Mesenteric fat pad (tissue), 1 donor: Measurements from ENCODE around the gene SLC6A18. TPM values are rescaled to one million over a fixed set of nuclear protein-coding genes. Genes with fewer than 3 reads are reported as not detected.
"Not testable (repeated sequence)": the region's sequence is repeated elsewhere in the genome, so short reads cannot be mapped to it uniquely, and the experiment has no call there.

Experiments
- DNase-seq: peaks from one replicate; pipeline ENCODE4 v3.0.0-alpha.2; 2020; ENCODE audit warnings: low spot score
- total RNA-seq: library from RNA; stranded (reverse); fragmentation: NEBNext Ultra II Directional; extraction: Animal tissue kit (Norgen Biotek cat#: 25700); gene quantifications from one replicate; pipeline ENCODE4 v1.2.1, GENCODE V29; 2021
- donor health status: DM: yes; HTN: yes; CAD: no.

Gene SLC6A18
- total RNA-seq, 1 donor from 2014 or later: not detected

DNA sequence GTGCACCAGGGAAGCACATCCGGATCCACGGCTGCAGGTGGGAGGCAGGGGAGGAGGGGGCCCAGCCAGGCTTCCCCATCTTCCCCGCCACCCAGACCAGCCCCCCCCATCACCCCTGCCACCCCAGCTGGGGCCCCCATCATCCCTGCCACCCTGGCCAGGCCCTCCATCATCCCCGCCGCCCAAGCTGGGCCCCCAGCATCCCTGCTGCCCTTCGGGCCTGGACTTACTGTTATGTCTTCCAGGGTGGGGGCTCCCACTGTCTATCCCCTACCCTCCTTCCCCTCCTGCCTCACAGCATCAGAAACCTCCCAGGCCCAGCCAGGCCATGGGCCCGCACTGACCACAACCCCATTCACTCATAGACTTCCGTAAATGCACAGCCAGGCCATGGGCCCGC is 27.5 kb downstream of the SLC6A18 start:
- no peak for DNase-seq

DNA sequence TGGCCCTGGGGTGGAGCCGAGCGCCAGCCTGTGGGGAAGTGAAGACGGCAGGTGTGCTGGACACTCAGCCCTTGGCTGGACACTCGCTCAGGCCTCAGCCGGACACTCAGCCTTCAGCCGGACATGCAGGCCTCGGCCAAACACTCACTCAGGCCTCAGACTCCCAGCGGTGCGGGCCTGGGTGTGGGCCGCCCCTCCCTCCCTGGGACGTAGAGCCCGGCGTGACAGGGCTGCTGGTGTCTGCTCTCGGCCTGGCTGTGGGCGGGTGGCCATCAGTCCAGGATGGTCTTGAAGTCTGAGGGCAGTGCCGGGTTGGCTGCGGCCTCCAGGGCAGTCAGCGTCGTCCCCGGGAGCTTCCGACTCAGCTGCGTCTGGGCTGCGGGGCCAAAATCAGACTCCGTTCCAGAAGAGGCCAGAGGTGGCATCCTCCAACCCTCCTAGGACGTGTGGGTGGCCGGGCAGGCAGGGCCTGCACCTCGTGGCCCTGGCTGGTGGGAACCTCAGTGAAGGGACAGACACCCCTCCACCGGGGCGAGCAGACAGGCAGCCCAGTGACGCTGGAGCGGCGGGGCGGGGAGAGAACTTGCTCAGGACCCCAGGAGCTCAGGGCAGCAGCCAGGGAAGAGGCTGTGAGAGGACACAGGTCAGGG is 28.4 kb downstream of the SLC6A18 start:
- no peak for DNase-seq

DNA sequence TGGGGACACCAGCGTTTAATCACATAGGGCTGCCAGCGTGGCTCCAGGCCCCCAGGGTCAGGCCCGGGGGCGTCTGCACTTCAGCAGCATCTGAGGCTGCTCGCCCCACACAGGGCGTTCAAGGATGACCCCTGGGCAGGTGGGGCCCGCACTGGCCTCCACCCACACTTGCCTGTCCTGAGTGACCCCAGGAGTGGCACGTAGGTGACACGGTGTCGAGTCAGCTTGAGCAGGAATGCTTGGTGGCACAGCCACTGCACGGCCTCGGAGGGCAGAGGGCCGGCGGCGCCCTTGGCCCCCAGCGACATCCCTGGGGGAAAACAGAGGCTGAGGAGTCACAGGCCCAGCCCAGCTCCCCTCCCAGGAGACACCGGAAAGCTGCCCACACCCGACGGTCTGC is 29.0 kb downstream of the SLC6A18 start:
- no peak for DNase-seq

GRCh38 chr5:1255081-1255561 is 29.9 kb downstream of the SLC6A18 start:
- no peak for DNase-seq

DNA sequence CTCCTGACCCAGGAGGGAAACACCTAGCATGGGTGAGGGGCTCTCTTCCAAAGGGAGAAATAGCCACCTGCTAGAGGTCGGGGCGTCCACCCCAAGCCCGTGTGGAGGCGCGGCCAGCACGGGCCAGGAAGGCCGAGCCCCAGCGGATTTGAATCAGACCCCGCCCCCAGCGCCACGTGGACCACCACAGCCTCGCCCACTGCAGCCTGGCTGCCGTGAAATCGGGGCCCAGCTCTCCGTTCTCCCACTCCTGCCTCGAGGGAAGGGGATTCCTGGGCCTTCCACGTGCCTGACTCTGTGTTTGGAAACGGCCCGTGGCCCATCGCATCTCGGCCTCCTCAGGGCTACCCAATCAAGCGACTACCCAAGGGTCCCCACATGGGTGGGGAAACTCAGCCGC is 31.6 kb downstream of the SLC6A18 start:
- DNase-seq: no peak

DNA sequence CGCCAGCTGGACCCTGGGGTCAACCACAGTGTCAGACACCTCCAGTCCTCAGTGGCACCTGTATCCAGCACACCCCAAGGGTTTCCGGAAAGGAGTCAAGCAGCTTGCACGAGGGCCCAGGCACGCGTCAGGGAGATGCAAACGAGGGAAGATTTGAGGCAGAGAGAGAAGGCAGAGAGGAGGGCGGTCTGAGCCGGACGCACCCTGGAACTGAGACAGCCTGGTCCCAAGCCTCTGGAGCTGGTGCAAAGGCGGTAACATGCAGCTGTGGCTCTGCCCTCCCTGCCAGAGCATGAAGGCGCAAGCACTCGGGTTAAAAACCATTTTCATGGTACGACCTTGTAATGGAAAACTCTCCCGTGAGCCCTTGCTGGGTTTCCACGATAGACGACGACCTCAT is 32.2 kb downstream of the SLC6A18 start:
- no peak for DNase-seq

GRCh38 chr5:1257841-1258240 is 32.7 kb downstream of the SLC6A18 start:
- DNase-seq: no peak

DNA sequence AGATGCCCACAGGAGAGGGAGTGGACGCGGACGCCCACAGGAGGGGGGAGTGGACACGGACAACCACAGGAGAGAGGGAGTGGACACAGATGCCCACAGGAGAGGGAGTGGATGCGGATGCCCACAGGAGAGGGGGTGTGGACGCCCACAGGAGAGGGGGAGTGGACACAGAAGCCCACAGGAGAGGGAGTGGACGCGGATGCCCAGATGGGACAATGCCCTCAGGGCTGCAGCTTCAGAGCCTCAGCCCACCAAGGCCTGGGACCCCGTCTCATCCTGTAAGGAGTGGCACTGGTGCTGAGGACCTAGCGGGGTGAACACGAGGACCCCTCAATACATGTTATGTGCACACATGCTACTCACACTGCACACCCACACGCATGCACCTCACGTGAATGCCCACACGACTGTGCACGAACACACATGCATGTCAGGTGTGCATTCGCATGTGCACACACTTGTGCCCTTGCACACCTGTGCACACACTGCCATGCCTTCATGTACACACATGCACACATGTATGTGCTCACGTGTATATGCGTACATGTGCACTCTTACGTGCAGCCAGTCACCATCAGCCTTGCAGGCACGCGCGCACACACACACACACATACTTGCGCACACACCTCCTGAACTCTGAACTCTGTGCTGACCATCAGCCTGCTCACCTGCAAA is 34.8 kb downstream of the SLC6A18 start:
- DNase-seq: no peak

GRCh38 chr5:1261643-1262042 is 36.5 kb downstream of the SLC6A18 start:
- no peak for DNase-seq

DNA sequence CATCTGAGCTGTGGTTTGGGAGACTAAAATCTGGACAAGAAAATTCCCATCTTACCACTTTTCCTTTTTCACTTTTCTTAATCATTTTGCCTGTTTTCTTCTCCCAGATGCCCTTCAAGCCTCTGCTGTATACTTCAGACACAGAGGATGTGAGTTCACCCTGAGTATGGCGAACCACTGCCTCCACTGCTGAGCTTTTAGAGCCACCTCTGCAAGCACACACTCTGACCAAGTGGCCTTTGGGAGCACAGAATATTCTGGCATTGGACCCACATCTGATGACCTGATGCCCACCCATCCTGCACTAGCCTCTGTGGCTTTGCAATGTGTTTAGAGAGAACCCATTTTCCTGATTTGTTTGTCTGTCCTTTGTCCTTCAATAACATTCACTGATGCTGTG is 37.2 kb downstream of the SLC6A18 start:
- DNase-seq: no peak

GRCh38 chr5:1264211-1264610 is 39.0 kb downstream of the SLC6A18 start:
- no peak for DNase-seq

- DNase-seq: no peak
Measured at GRCh38 chr5:1265026-1265425, 39.8 kb downstream of the SLC6A18 start.

GRCh38 chr5:1265461-1266455 is 40.6 kb downstream of the SLC6A18 start:
- DNase-seq: no peak

DNA sequence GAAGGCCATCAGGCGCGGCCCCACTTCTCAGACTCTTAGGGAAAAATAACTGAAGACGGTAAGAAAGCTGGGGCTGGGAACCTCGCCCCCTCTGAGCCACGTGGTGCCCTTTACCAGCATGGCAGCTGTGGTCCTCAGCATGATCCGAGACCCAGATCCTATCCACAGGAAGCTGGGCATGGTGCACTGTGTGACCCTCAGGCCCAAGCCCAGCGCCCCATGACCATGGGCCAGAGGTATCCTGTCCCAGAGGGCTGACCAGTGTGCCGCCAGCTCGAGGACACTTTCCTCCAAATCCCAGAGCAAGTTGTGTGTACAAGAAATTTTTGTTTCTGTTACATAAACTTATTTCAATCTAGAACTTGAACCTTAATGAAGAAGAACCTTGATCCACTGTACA is 41.6 kb downstream of the SLC6A18 start:
- DNase-seq: no peak

GRCh38 chr5:1267464-1267863 is 42.3 kb downstream of the SLC6A18 start:
- DNase-seq: not testable (repeated sequence)

DNA sequence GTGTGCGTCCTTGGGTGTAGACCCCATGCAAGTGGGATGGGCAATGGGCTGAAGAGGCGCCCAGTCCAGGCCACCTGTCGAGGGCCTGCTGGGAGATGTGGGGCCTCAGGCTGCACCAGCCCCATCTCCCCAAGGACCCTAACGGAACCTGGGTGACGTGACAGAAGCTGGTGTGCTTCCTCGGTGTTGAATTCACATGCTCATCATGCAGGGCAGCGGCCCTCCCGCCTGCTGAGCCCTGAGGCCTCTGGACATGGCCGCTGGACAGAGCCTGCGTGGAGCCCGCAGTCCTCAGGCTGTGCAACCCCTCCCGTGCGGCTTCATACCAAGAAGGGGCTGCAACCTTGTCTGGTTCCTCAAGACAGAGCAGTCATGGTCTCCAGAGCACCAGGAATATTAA is 42.9 kb downstream of the SLC6A18 start:
- DNase-seq: no peak

- DNase-seq: no peak
Measured at GRCh38 chr5:1268666-1269065, 43.5 kb downstream of the SLC6A18 start.

DNA sequence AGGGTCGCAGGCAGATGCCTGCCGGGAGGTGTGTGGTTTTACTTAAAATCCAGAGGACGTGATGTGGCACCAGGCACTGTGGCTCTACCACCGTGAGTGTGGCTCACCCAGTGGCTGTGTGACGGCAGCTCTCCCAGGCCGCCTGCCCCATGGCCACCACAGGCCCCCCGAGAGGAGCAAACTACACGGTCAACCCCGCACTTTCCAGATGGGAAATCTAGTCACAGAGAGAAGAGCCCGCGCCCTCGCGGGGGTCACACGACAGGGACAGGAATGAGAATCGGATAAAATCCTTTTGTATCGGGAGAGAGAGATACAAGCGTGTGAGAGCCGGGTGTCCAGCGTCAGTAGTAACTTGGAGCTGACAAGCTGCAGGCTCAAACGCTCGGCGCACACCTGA is 45.2 kb downstream of the SLC6A18 start:
- DNase-seq: no peak

GRCh38 chr5:1270933-1271914 is 46.0 kb downstream of the SLC6A18 start:
- no peak for DNase-seq

DNA sequence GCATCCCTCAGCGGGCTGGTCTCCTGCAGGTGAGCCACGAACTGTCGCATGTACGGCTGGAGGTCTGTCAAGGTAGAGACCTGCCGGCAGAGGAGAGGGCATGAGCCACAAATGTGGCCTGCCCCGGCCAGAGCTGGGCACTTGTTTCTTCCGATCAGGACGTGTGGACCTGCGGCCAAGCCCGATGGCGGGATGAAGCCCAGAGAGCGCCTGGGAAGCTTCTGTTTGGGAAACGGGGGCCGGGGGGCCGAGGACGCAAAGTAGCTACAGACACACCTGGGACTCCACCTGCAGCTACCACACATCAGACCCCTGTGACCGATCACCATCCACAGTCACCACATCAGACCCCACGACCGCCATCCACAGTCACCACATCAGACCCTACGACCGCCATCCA is 47.0 kb downstream of the SLC6A18 start:
- no peak for DNase-seq

DNA sequence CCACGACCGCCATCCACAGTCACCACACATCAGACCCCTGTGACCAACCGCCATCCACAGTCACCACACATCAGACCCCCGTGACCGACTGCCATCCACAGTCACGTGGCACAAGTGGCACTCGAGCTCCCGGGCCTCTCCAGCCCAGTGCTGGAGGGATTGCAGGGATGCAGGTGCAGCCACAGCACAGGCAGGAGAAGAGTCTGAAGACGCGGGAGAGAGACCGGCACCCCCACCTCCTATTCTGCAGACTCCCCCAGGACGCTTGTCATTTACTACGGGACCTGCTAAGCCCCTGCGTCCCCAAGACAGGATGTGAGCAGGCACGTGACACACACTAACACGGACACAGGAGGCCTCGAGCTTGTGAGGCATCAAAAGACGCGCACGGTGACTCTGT is 48.6 kb downstream of the SLC6A18 start:
- no peak for DNase-seq
